SK-N-MC (cell line): ENCODE results near the gene BCR.

Experiments
- DNase-seq: peaks from one replicate; pipeline ENCODE4 v3.0.0-alpha.2; 2011; ENCODE audit warnings: low read depth, low spot score
- H3K27ac ChIP-seq: fragments of 200-600 bp; sonication (generic); 2 replicates; pipeline ENCODE4 v1.5.1; 2016; ENCODE audit warnings: mixed run types
- H3K36me3 ChIP-seq: fragments of 200-600 bp; sonication (generic); 2 replicates; pipeline ENCODE4 v1.6.1; 2017; ENCODE audit warnings: antibody characterized with exemption, low read length, mixed read lengths; ENCODE audit not compliant: insufficient read depth
- H3K4me3 ChIP-seq: fragments of 200-600 bp; sonication (generic); 2 replicates; pipeline ENCODE4 v1.5.1; 2016
- H3K9ac ChIP-seq: fragments of 200-600 bp; sonication (generic); 2 replicates; pipeline ENCODE4 v1.8.0; 2017; ENCODE audit warnings: mixed run types, mixed read lengths; ENCODE audit not compliant: insufficient read length
- H3K9me3 ChIP-seq: fragments of 200-600 bp; sonication (generic); 2 replicates; pipeline ENCODE4 v1.6.1; 2017; ENCODE audit warnings: low read depth, mild to moderate bottlenecking, antibody characterized with exemption, low read length, moderate library complexity, mixed read lengths
- EZH2 ChIP-seq: fragments of 200-600 bp; sonication (generic); IDR thresholded peaks from one replicate; pipeline ENCODE4 v1.6.1; 2017; ENCODE audit warnings: antibody characterized with exemption
- FOXP2 ChIP-seq: optimal IDR thresholded peaks from 2 replicates; pipeline ENCODE3; 2011; ENCODE audit warnings: mild to moderate bottlenecking, moderate library complexity; ENCODE audit not compliant: insufficient read depth; ENCODE audit errors: extremely low read length, control extremely low read depth
- POLR2AphosphoS5 ChIP-seq: IDR thresholded peaks from 2 replicates; pipeline ENCODE4 v1.6.1; 2012; ENCODE audit warnings: mild to moderate bottlenecking, low read depth, low read length, borderline replicate concordance

BCR gene

GRCh38 chr22:23351321-23351720 lies 171.0 kb downstream of the BCR start:
- no peak for DNase-seq
- H3K4me3 ChIP-seq: no peak overlapping the region
- H3K9me3 ChIP-seq: no peaks in the 10 kb centered on the region
- H3K9ac ChIP-seq: no peak overlapping the region
- no peak overlapping the region for H3K27ac ChIP-seq
- TF ChIP-seq POLR2AphosphoS5 (no peak), FOXP2 (no peak), EZH2 (no peak)
- no peaks in the 10 kb centered on the region for H3K36me3 ChIP-seq

- Histone ChIP-seq H3K9ac (no peak overlapping the region), H3K4me3 (no peak overlapping the region), H3K36me3 (no peaks in the 10 kb centered on the region), H3K9me3 (no peaks in the 10 kb centered on the region), H3K27ac (no peak overlapping the region)
- TF ChIP-seq POLR2AphosphoS5 (no peak), FOXP2 (no peak), EZH2 (no peak)
- DNase-seq: no peak
Measured at GRCh38 chr22:23353004-23353403, 172.7 kb downstream of the BCR start.

- H3K27ac ChIP-seq: no peak overlapping the region
- no peak for DNase-seq
- no peak overlapping the region for H3K4me3 ChIP-seq
- no peak overlapping the region for H3K9ac ChIP-seq
- TF ChIP-seq POLR2AphosphoS5 (no peak), EZH2 (no peak), FOXP2 (no peak)
- no peaks in the 10 kb centered on the region for H3K36me3 ChIP-seq
- H3K9me3 ChIP-seq: no peaks in the 10 kb centered on the region
Measured at GRCh38 chr22:23353696-23354095, 173.4 kb downstream of the BCR start.

- no peak overlapping the region for H3K9ac ChIP-seq
- no peaks in the 10 kb centered on the region for H3K9me3 ChIP-seq
- H3K4me3 ChIP-seq: no peak overlapping the region
- no peak overlapping the region for H3K27ac ChIP-seq
- no peak for TF ChIP-seq POLR2AphosphoS5
- no peak for TF ChIP-seq FOXP2
- no peak for TF ChIP-seq EZH2
- no peaks in the 10 kb centered on the region for H3K36me3 ChIP-seq
- DNase-seq: no peak
Measured at GRCh38 chr22:23356094-23356493, 175.8 kb downstream of the BCR start.

- DNase-seq: no peak
- H3K27ac ChIP-seq: no peak overlapping the region
- H3K9me3 ChIP-seq: no peaks in the 10 kb centered on the region
- H3K9ac ChIP-seq: no peak overlapping the region
- TF ChIP-seq POLR2AphosphoS5 (no peak), EZH2 (no peak)
- no peaks in the 10 kb centered on the region for H3K36me3 ChIP-seq
- H3K4me3 ChIP-seq: no peak overlapping the region
Measured at GRCh38 chr22:23357053-23357452, 176.7 kb downstream of the BCR start.

- Histone ChIP-seq H3K9ac (no peak overlapping the region), H3K4me3 (no peak overlapping the region), H3K27ac (no peak overlapping the region), H3K9me3 (no peaks in the 10 kb centered on the region), H3K36me3 (no peaks in the 10 kb centered on the region)
- TF ChIP-seq POLR2AphosphoS5 (no peak), EZH2 (no peak), FOXP2 (no peak)
- no peak for DNase-seq
Measured at GRCh38 chr22:23359583-23360123, 179.3 kb downstream of the BCR start.

- Histone ChIP-seq H3K36me3 (no peaks in the 10 kb centered on the region), H3K27ac (no peak overlapping the region), H3K4me3 (no peak overlapping the region), H3K9ac (no peak overlapping the region), H3K9me3 (no peaks in the 10 kb centered on the region)
- no peak for DNase-seq
- TF ChIP-seq POLR2AphosphoS5: no peak
- TF ChIP-seq FOXP2: no peak
Measured at GRCh38 chr22:23361676-23362075, 181.4 kb downstream of the BCR start.

- H3K27ac ChIP-seq: no peak overlapping the region
- H3K9me3 ChIP-seq: no peaks in the 10 kb centered on the region
- no peaks in the 10 kb centered on the region for H3K36me3 ChIP-seq
- TF ChIP-seq FOXP2 (no peak), POLR2AphosphoS5 (no peak), EZH2 (no peak)
- H3K9ac ChIP-seq: no peak overlapping the region
- no peak overlapping the region for H3K4me3 ChIP-seq
- DNase-seq: no peak
Measured at GRCh38 chr22:23363683-23364082, 183.4 kb downstream of the BCR start.

GRCh38 chr22:23364389-23364788 lies 184.1 kb downstream of the BCR start:
- Histone ChIP-seq H3K9me3 (no peaks in the 10 kb centered on the region), H3K27ac (no peak overlapping the region), H3K4me3 (no peak overlapping the region), H3K9ac (no peak overlapping the region), H3K36me3 (no peaks in the 10 kb centered on the region)
- TF ChIP-seq POLR2AphosphoS5 (no peak), FOXP2 (no peak), EZH2 (no peak)
- no peak for DNase-seq
